Thyroid gland (tissue), 4 donors: ENCODE results near the gene PHLDB1. TPM values are rescaled to one million over a fixed set of nuclear protein-coding genes. Genes with fewer than 3 reads are reported as not detected.
A peak's percentile ranks its signal among the peaks of the same experiment; 100 is the strongest.

Experiments
- DNase-seq, 2 donors: peaks; one replicate each; pipeline ENCODE4 v3.0.0-alpha.2; 2019
- H3K27ac ChIP-seq, 3 donors: fragments of 200-600 bp; sonication (generic); 1 replicate in 2 of 3; 2 replicates in 1 of 3; pipeline ENCODE4 v1.5.1; 2016 to 2019; ENCODE audit warnings: mild to moderate bottlenecking in 1 of 3, moderate library complexity in 1 of 3
- H3K27me3 ChIP-seq: fragments of 200-600 bp; sonication (generic); one replicate; pipeline ENCODE4 v1.5.1; 2019
- H3K36me3 ChIP-seq, 2 donors: fragments of 200-600 bp; sonication (generic); one replicate each; pipeline ENCODE4 v1.5.1; 2016 to 2019
- H3K4me1 ChIP-seq, 2 donors: fragments of 200-600 bp; sonication (generic); one replicate each; pipeline ENCODE4 v1.5.1; 2017 to 2019
- H3K4me3 ChIP-seq, 3 donors: fragments of 200-600 bp; sonication (generic); replicated peaks in 1 of 3; 1 replicate in 2 of 3; 2 replicates in 1 of 3; pipeline ENCODE4 v1.5.1; 2016; ENCODE audit warnings: mild to moderate bottlenecking in 1 of 3
- H3K9me3 ChIP-seq: fragments of 200-600 bp; sonication (generic); one replicate; pipeline ENCODE4 v1.5.1; 2017
- CTCF ChIP-seq, 6 experiments: fragments of 200-600 bp in 3 of 6; fragments of 450-650 bp in 3 of 6; sonication (generic) in 3 of 6; IDR thresholded peaks; one replicate each; pipeline ENCODE4 v1.5.1; 2016 to 2019; ENCODE audit warnings: antibody characterized with exemption in 6 of 6, mild to moderate bottlenecking in 2 of 6, inconsistent platforms in 1 of 6, moderate library complexity in 1 of 6
- POLR2A ChIP-seq, 2 donors: fragments of 450-650 bp; IDR thresholded peaks; one replicate each; pipeline ENCODE4 v1.6.1; 2017; ENCODE audit warnings: antibody characterized with exemption in 2 of 2, mild to moderate bottlenecking in 2 of 2, moderate library complexity in 1 of 2
- WGBS, 2 donors: methylation state at CpG; one replicate each; pipeline ENCODE4 v1.1.5; 2017; 5-methylcytosine and 5-hydroxymethylcytosine counted together
- intact Hi-C: fragments of 100-400 bp; cut with DNase I; formaldehyde crosslinking; loops from one replicate; pipeline ENCODE4 v1.15.1; 2023
- total RNA-seq, 4 donors: library from RNA; depleted of rRNA; stranded (reverse); fragments of >200 nt; gene quantifications; one replicate each; pipeline ENCODE4 v1.2.3, GENCODE V29; 2016

The PHLDB1 gene
- total RNA-seq, 4 donors from 2014 or later: 73.2 to 158 (median 120) TPM

GRCh38 chr11:118615282-118615975, 8.0 kb downstream of the PHLDB1 start:
- intact Hi-C loops: no loop called here
- peak; percentile 92 to 94 for DNase-seq
- Histone ChIP-seq H3K36me3 (peaks cover 0 to 6% of the 10 kb centered on the region in 2 donors), H3K4me1 (peaks cover 34 to 92% of the 10 kb centered on the region in 2 donors), H3K4me3 (no peak overlapping the region), H3K9me3 (no peaks in the 10 kb centered on the region), H3K27me3 (no peaks in the 10 kb centered on the region), H3K27ac (peak overlapping the region; percentile 83 to 93 (median 87))
- TF ChIP-seq POLR2A (IDR thresholded peaks at IDR 0.05) (peak in 1 of 2 donors; percentile 78), CTCF (IDR thresholded peaks at IDR 0.05) (no peak)
- 41 to 42% methylated on average over 6 of the region's 6 CpGs for WGBS, 2 donors

- WGBS, 2 donors: 50 to 100% methylated on average over 1 to 2 of the region's 5 CpGs
- Histone ChIP-seq H3K4me1 (peaks cover 35 to 93% of the 10 kb centered on the region in 2 donors), H3K4me3 (no peak overlapping the region), H3K27me3 (no peaks in the 10 kb centered on the region), H3K36me3 (peaks cover 0 to 6% of the 10 kb centered on the region in 2 donors), H3K27ac (peak overlapping the region; percentile 83 to 93 (median 87)), H3K9me3 (no peaks in the 10 kb centered on the region)
- TF ChIP-seq POLR2A (IDR thresholded peaks at IDR 0.05): no peak
- TF ChIP-seq CTCF (IDR thresholded peaks at IDR 0.05): no peak
- intact Hi-C loops: no loop called here
- DNase-seq: peak in 1 of 2 donors; percentile 26
These were observed 8.6 kb downstream of the PHLDB1 start for GRCh38 chr11:118615976-118616371.

- H3K4me1 ChIP-seq: peaks cover 51 to 93% of the 10 kb centered on the region in 2 donors
- H3K9me3 ChIP-seq: no peaks in the 10 kb centered on the region
- TF ChIP-seq POLR2A (IDR thresholded peaks at IDR 0.05): no peak
- TF ChIP-seq CTCF (IDR thresholded peaks at IDR 0.05): no peak
- H3K27me3 ChIP-seq: no peaks in the 10 kb centered on the region
- intact Hi-C loops: no loop called here
- H3K36me3 ChIP-seq: peaks cover 0 to 6% of the 10 kb centered on the region in 2 donors
- peak; percentile 29 to 50 for DNase-seq
- H3K4me3 ChIP-seq: no peak overlapping the region
- H3K27ac ChIP-seq: peak overlapping the region; percentile 64 to 93 (median 83)
- 56 to 67% methylated on average over 9 to 11 of the region's 11 CpGs for WGBS, 2 donors
These were observed 10.9 kb downstream of the PHLDB1 start for GRCh38 chr11:118618115-118618990.

- H3K4me3 ChIP-seq: no peak overlapping the region
- intact Hi-C loops: no loop called here
- DNase-seq: no peak
These were observed 11.6 kb downstream of the PHLDB1 start for GRCh38 chr11:118618991-118619375.

More at GRCh38 chr11:118618991-118619375, 11.6 kb downstream of the PHLDB1 start:
- H3K27ac ChIP-seq: peak overlapping the region; percentile 64 to 93 (median 83)
- TF ChIP-seq POLR2A (IDR thresholded peaks at IDR 0.05) (no peak), CTCF (IDR thresholded peaks at IDR 0.05) (no peak)
- H3K4me1 ChIP-seq: peaks cover 54 to 96% of the 10 kb centered on the region in 2 donors
- H3K27me3 ChIP-seq: no peaks in the 10 kb centered on the region
- peaks cover 0 to 6% of the 10 kb centered on the region in 2 donors for H3K36me3 ChIP-seq
- no peaks in the 10 kb centered on the region for H3K9me3 ChIP-seq
- 48 to 55% methylated on average over 4 of the region's 4 CpGs for WGBS, 2 donors
